ENCODE data around the gene STK16.

- TF ChIP-seq CTCF (conservative IDR thresholded peaks at IDR 0.05; ENCODE audit: low read length), result no peak
- no peak for TF ChIP-seq EZH2phosphoT487 (IDR thresholded peaks at IDR 0.05; ENCODE audit: borderline replicate concordance)
These were observed 35.4 kb downstream of the STK16 start for GRCh38 chr2:219280651-219281050.

All from Loucy (cell line).